Thymus (tissue), 11 donors: Measurements from ENCODE around the gene GNAI2. TPM values are rescaled to one million over a fixed set of nuclear protein-coding genes. Genes with fewer than 3 reads are reported as not detected.

Experiments used
- DNase-seq, 9 donors: peaks; one replicate each; pipeline ENCODE4 v3.0.0-alpha.2; 2013; ENCODE audit warnings: low spot score in 9 of 9, low read depth in 6 of 9, missing footprints in 1 of 9
- H3K27ac ChIP-seq, 2 donors: one replicate each; pipeline ENCODE4 v1.5.1; 2013; ENCODE audit warnings: control low read depth in 1 of 2, low read depth in 1 of 2, low read length in 1 of 2, mild to moderate bottlenecking in 1 of 2, moderate library complexity in 1 of 2
- H3K27me3 ChIP-seq, 2 donors: one replicate each; pipeline ENCODE4 v1.5.1; 2013; ENCODE audit warnings: low read length in 1 of 2; ENCODE audit not compliant: control insufficient read depth in 2 of 2, insufficient read depth in 1 of 2
- H3K36me3 ChIP-seq, 2 donors: one replicate each; pipeline ENCODE4 v1.5.1; 2013; ENCODE audit warnings: low read length in 1 of 2, mild to moderate bottlenecking in 1 of 2, moderate library complexity in 1 of 2; ENCODE audit not compliant: control insufficient read depth in 2 of 2, insufficient read depth in 2 of 2
- H3K4me1 ChIP-seq, 2 donors: one replicate each; pipeline ENCODE4 v1.5.1; 2013; ENCODE audit warnings: low read length in 2 of 2; ENCODE audit not compliant: control insufficient read depth in 2 of 2, insufficient read depth in 2 of 2
- H3K4me3 ChIP-seq, 2 donors: one replicate each; pipeline ENCODE4 v1.5.1; 2013; ENCODE audit warnings: low read length in 2 of 2, control low read depth in 1 of 2, mild to moderate bottlenecking in 1 of 2
- H3K9me3 ChIP-seq, 2 donors: one replicate each; pipeline ENCODE4 v1.5.1; 2013; ENCODE audit warnings: low read length in 1 of 2, mild to moderate bottlenecking in 1 of 2; ENCODE audit not compliant: control insufficient read depth in 2 of 2, insufficient read depth in 1 of 2
- WGBS: extraction: QIAGEN DNeasy Blood & Tissue Kit; methylation state at CpG from one replicate; pipeline ENCODE4 v1.1.7; 2013; 5-methylcytosine and 5-hydroxymethylcytosine counted together
- polyA plus RNA-seq: library from polyadenylated mRNA; stranded (reverse); fragments of 200-250 nt; gene quantifications from one replicate; pipeline ENCODE4 v1.2.3, GENCODE V29; 2013
- total RNA-seq: library from RNA; stranded (reverse); fragments of 120-200 nt; gene quantifications from one replicate; pipeline ENCODE4 v1.2.4, GENCODE V29; 2013
- donor health status: healthy.

Gene GNAI2
- total and polyA plus RNA-seq, 2 donors, result 177 to 187 TPM

- peaks cover 36 to 66% of the 10 kb centered on the region in 2 donors for H3K4me1 ChIP-seq
- H3K9me3 ChIP-seq, result peaks cover 0 to 3% of the 10 kb centered on the region in 2 donors
- peak overlapping the region; percentile 93 to 99 for H3K4me3 ChIP-seq
- H3K27me3 ChIP-seq, result no peaks in the 10 kb centered on the region
- H3K36me3 ChIP-seq, result peaks cover 16 to 36% of the 10 kb centered on the region in 2 donors
- DNase-seq, result peak in 6 of 9 donors; percentile 71 to 94 (median 84)
- 2% methylated on average over 31 of the region's 31 CpGs for WGBS
- H3K27ac ChIP-seq, result peak overlapping the region; percentile 92 to 97
Observed at GRCh38 chr3:50237754-50238548, 1.9 kb downstream of the GNAI2 start.

- peak overlapping the region; percentile 93 to 99 for H3K4me3 ChIP-seq
- 85% methylated on average over 7 of the region's 7 CpGs for WGBS
- peaks cover 0 to 3% of the 10 kb centered on the region in 2 donors for H3K9me3 ChIP-seq
- H3K27ac ChIP-seq, result peak overlapping the region; percentile 92 to 97
- H3K36me3 ChIP-seq, result peaks cover 22 to 42% of the 10 kb centered on the region in 2 donors
- DNase-seq, result no peak
- H3K4me1 ChIP-seq, result peaks cover 36 to 70% of the 10 kb centered on the region in 2 donors
- no peaks in the 10 kb centered on the region for H3K27me3 ChIP-seq
Observed at GRCh38 chr3:50238549-50239026, 2.6 kb downstream of the GNAI2 start.

DNA sequence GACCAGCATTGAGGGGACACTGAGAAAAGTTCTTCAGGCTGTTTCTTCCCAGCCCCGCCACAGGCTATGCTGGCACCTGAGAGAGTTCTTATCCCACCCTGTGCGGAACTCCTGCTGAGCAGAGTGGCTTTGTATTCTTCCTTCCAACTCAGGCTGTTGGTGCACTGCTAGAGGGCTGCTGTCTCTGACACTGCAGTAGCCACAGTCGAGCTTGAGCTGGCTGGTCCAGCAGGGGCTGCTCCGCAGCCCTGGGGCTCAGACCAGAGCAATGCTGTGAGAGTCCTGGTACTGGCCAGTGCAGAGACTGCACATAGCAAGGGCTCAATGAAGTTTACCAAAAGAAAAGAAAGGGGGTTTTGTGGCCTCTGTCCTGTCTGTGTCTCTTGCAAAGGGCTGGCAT is 3.6 kb downstream of the GNAI2 start:
- H3K4me3 ChIP-seq, result no peak overlapping the region
- WGBS, result 86% methylated on average over 4 of the region's 4 CpGs

DNA sequence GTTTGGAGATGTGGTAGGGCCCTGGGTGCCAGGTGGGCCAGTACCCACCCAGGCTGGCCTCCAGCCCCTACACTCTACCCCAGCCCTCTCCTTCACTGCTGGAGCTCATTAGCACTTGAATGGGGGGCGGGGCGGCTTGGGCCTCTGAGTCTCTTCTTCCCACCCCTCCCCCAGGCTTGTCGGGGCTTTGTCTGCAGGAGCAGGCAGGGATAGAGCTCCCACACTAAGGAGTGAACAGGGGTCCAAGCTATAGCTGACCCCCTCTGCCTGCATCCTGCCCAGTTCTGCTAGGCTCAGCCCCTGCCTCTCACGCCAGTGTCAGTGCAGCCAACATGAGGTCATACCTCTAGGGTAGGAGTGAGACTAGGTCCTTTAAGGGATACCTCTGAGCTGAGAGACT is 5.2 kb downstream of the GNAI2 start:
- Histone ChIP-seq H3K36me3 (peaks cover 24 to 48% of the 10 kb centered on the region in 2 donors), H3K9me3 (peaks cover 0 to 3% of the 10 kb centered on the region in 2 donors), H3K27ac (peak overlapping the region; percentile 20 to 57), H3K4me3 (no peak overlapping the region), H3K4me1 (peaks cover 34 to 79% of the 10 kb centered on the region in 2 donors), H3K27me3 (no peaks in the 10 kb centered on the region)
- no peak for DNase-seq
- 86% methylated on average over 4 of the region's 4 CpGs for WGBS

More for the DNA sequence above, 3.6 kb downstream of the GNAI2 start:
- Histone ChIP-seq H3K27ac (no peak overlapping the region), H3K9me3 (peaks cover 0 to 3% of the 10 kb centered on the region in 2 donors), H3K4me1 (peaks cover 36 to 77% of the 10 kb centered on the region in 2 donors), H3K36me3 (peaks cover 24 to 47% of the 10 kb centered on the region in 2 donors), H3K27me3 (no peaks in the 10 kb centered on the region)
- DNase-seq, result no peak

DNA sequence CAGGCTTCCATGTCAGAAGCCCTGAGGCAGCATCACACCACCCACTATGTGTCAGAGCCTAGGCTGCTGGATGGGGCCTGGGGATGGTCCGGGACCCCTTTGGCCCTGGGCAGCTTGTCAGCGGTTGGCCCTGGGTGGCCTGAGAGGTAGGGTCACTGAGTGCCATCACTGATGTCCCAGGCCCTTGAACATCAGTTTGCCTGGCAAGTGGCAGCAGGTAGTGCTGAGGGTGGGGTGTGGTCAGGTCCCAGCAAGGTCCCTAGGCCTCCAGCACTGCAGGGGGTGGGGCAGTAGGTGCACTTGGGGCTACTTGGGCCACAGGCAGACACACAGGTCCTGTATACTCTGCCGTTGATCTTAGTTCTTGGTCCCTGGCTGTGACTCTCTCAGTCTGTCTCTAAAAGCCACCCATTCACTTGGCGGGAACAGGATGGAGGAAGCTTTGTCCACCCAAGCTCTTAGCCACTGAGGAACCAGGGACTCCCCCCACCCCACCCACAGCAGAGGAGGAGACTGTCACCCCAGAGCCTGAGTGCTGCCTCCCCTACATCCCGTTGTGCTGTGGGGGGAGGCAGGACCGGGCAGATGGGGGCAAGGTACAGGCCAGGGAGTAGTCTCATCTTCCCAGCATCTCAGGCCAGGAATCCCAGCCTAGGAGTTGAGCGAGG is 5.8 kb downstream of the GNAI2 start:
- peaks cover 0 to 3% of the 10 kb centered on the region in 2 donors for H3K9me3 ChIP-seq
- H3K27me3 ChIP-seq, result no peaks in the 10 kb centered on the region
- peaks cover 39 to 86% of the 10 kb centered on the region in 2 donors for H3K4me1 ChIP-seq
- H3K27ac ChIP-seq, result peak overlapping the region; percentile 55 to 57
- no peak for DNase-seq
- no peak overlapping the region for H3K4me3 ChIP-seq
- WGBS, result 67% methylated on average over 7 of the region's 7 CpGs
- H3K36me3 ChIP-seq, result peaks cover 24 to 48% of the 10 kb centered on the region in 2 donors

- Histone ChIP-seq H3K27ac (peak overlapping the region; percentile 54 to 55), H3K4me1 (peaks cover 42 to 90% of the 10 kb centered on the region in 2 donors), H3K9me3 (peaks cover 0 to 3% of the 10 kb centered on the region in 2 donors), H3K36me3 (peaks cover 24 to 50% of the 10 kb centered on the region in 2 donors), H3K27me3 (no peaks in the 10 kb centered on the region), H3K4me3 (no peak overlapping the region)
- WGBS, result 47% methylated on average over 3 of the region's 3 CpGs
- no peak for DNase-seq
Observed at GRCh38 chr3:50242381-50242770, 6.4 kb downstream of the GNAI2 start.

- peaks cover 24 to 52% of the 10 kb centered on the region in 2 donors for H3K36me3 ChIP-seq
- H3K9me3 ChIP-seq, result peaks cover 0 to 3% of the 10 kb centered on the region in 2 donors
- H3K4me3 ChIP-seq, result no peak overlapping the region
- peaks cover 42 to 89% of the 10 kb centered on the region in 2 donors for H3K4me1 ChIP-seq
- H3K27me3 ChIP-seq, result no peaks in the 10 kb centered on the region
- peak overlapping the region; percentile 55 to 80 for H3K27ac ChIP-seq
- WGBS, result 53% methylated on average over 14 of the region's 14 CpGs
- peak in 1 of 9 donors; percentile 48 for DNase-seq
Observed at GRCh38 chr3:50242851-50243542, 7.0 kb downstream of the GNAI2 start.

GRCh38 chr3:50243543-50243895 is 7.5 kb downstream of the GNAI2 start:
- no peak for DNase-seq
- Histone ChIP-seq H3K4me1 (peaks cover 37 to 89% of the 10 kb centered on the region in 2 donors), H3K4me3 (no peak overlapping the region), H3K9me3 (peaks cover 0 to 3% of the 10 kb centered on the region in 2 donors), H3K36me3 (peaks cover 26 to 57% of the 10 kb centered on the region in 2 donors), H3K27me3 (no peaks in the 10 kb centered on the region), H3K27ac (peak overlapping the region; percentile 55 to 76)
- 97% methylated on average over 4 of the region's 4 CpGs for WGBS
